Trophoblast cell (in vitro differentiated cells and primary cell): Measurements from ENCODE around the gene UBE2E2.

ENCODE experiments used
- DNase-seq, 2 donors: peaks; one replicate each; pipeline ENCODE4 v3.0.0-alpha.2; 2016
- H2AFZ ChIP-seq: 2 replicates; pipeline ENCODE4 v1.6.1; 2013; ENCODE audit warnings: low read length, moderate library complexity, mild to moderate bottlenecking; ENCODE audit not compliant: insufficient read depth, poor library complexity
- H2AK5ac ChIP-seq: 2 replicates; pipeline ENCODE4 v1.6.1; 2013; ENCODE audit warnings: mild to moderate bottlenecking, low read length
- H2BK120ac ChIP-seq: 2 replicates; pipeline ENCODE4 v1.6.1; 2013; ENCODE audit warnings: low read length, mild to moderate bottlenecking, moderate library complexity; ENCODE audit not compliant: insufficient read depth, poor library complexity
- H2BK12ac ChIP-seq: 2 replicates; pipeline ENCODE4 v1.6.1; 2013; ENCODE audit warnings: mild to moderate bottlenecking, low read length, moderate library complexity
- H2BK5ac ChIP-seq: 2 replicates; pipeline ENCODE4 v1.6.1; 2013; ENCODE audit warnings: low read length, low read depth, moderate library complexity, mild to moderate bottlenecking; ENCODE audit not compliant: poor library complexity
- H3K14ac ChIP-seq: 2 replicates; pipeline ENCODE4 v1.6.1; 2013; ENCODE audit warnings: mild to moderate bottlenecking, low read length
- H3K18ac ChIP-seq: 2 replicates; pipeline ENCODE4 v1.6.1; 2013; ENCODE audit warnings: mild to moderate bottlenecking, low read length
- H3K23ac ChIP-seq: 2 replicates; pipeline ENCODE4 v1.6.1; 2013; ENCODE audit warnings: low read length
- H3K27ac ChIP-seq: 2 replicates; pipeline ENCODE4 v1.5.1; 2013; ENCODE audit warnings: low read depth, mild to moderate bottlenecking, inconsistent platforms, low read length, moderate library complexity
- H3K27me3 ChIP-seq: 2 replicates; pipeline ENCODE4 v1.6.1; 2013; ENCODE audit warnings: inconsistent platforms, mild to moderate bottlenecking, low read length, moderate library complexity; ENCODE audit not compliant: insufficient read depth
- H3K36me3 ChIP-seq, 2 experiments: 1 replicate in 1 of 2; 2 replicates in 1 of 2; pipeline ENCODE4 v1.6.1; 2013; ENCODE audit warnings: low read length in 2 of 2, mild to moderate bottlenecking in 2 of 2, moderate library complexity in 1 of 2; ENCODE audit not compliant: insufficient read depth in 2 of 2, control insufficient read depth in 1 of 2
- H3K4ac ChIP-seq: 2 replicates; pipeline ENCODE4 v1.6.1; 2013; ENCODE audit warnings: low read depth, mild to moderate bottlenecking, low read length, moderate library complexity
- H3K4me1 ChIP-seq, 2 experiments: 1 replicate in 1 of 2; 2 replicates in 1 of 2; pipeline ENCODE4 v1.6.1; 2013; ENCODE audit warnings: low read length in 2 of 2, mild to moderate bottlenecking in 2 of 2, moderate library complexity in 1 of 2; ENCODE audit not compliant: insufficient read depth in 2 of 2, control insufficient read depth in 1 of 2
- H3K4me2 ChIP-seq: 2 replicates; pipeline ENCODE4 v1.6.1; 2013; ENCODE audit warnings: inconsistent platforms, mild to moderate bottlenecking, low read length, moderate library complexity
- H3K4me3 ChIP-seq: 2 replicates; pipeline ENCODE4 v1.5.1; 2013; ENCODE audit warnings: mild to moderate bottlenecking, low read depth, low read length, inconsistent platforms
- H3K79me1 ChIP-seq: one replicate; pipeline ENCODE4 v1.6.1; 2013; ENCODE audit warnings: low read length
- H3K79me2 ChIP-seq: 2 replicates; pipeline ENCODE4 v1.6.1; 2013; ENCODE audit warnings: low read length, mild to moderate bottlenecking; ENCODE audit not compliant: control insufficient read depth, insufficient read depth, poor library complexity
- H3K9ac ChIP-seq: 2 replicates; pipeline ENCODE4 v1.6.1; 2013; ENCODE audit warnings: mild to moderate bottlenecking, low read length
- H3K9me3 ChIP-seq: 2 replicates; pipeline ENCODE4 v1.6.1; 2013; ENCODE audit warnings: low read depth, mild to moderate bottlenecking, control low read depth, inconsistent platforms, low read length; ENCODE audit not compliant: insufficient read depth
- H4K12ac ChIP-seq: 2 replicates; pipeline ENCODE4 v1.6.1; 2013; ENCODE audit warnings: low read depth, mild to moderate bottlenecking, low read length, moderate library complexity
- H4K8ac ChIP-seq: 2 replicates; pipeline ENCODE4 v1.6.1; 2013; ENCODE audit warnings: low read depth, mild to moderate bottlenecking, low read length, moderate library complexity
- H4K91ac ChIP-seq: one replicate; pipeline ENCODE4 v1.6.1; 2013; ENCODE audit warnings: low read depth, mild to moderate bottlenecking, low read length, moderate library complexity
- WGBS: extraction: QIAGEN DNeasy Blood & Tissue Kit; methylation state at CpG from one replicate; pipeline ENCODE4 v1.1.7; 2013; ENCODE audit warnings: missing lambda C conversion rate; ENCODE audit not compliant: insufficient read length, insufficient coverage; ENCODE audit errors: extremely low coverage; 5-methylcytosine and 5-hydroxymethylcytosine counted together

Gene UBE2E2

DNA sequence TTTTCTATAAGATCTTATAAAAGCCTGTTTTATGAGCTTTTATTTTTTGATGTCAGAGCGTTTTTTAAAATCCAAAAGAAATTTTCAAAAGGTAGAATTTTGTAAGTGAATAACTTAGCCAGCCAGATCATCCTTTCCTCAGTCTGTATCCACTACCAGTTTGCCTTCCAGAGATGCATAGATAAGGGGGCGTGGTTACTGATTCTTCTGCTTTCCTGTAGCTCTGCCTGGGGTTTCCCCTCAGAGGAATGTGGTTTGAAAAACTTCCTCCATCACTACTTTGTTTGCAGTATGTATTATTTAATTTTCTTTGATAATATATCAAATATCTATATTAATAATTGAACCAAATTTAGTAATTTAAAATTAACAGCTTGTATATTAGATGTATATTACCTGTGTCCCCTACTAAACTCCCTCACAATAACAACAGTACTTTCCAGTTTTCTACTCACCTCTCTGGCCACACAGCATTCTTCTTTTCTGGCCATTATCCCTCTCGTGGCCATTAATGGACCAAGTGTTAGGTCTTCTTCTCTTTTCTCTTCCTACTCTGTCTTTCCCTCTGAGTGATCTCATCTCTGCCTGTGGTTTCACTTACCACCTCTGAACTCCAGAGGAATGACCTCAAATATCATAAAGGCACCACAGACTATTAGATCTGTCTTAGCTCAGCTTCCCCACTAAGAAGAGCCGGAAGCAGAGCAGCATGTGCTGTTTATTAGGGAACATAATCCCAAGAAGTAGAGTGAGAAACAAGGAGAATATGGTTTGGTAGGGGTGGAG is 239.7 kb downstream of the UBE2E2 start:
- no peak overlapping the region for H4K12ac ChIP-seq
- WGBS = no CpG with 5 or more reads among the region's 4 CpGs
- no peaks in the 10 kb centered on the region for H3K36me3 ChIP-seq
- no peak overlapping the region for H2BK5ac ChIP-seq
- no peak overlapping the region for H3K23ac ChIP-seq
- no peaks in the 10 kb centered on the region for H3K79me1 ChIP-seq
- no peak overlapping the region for H3K9ac ChIP-seq
- H2AFZ ChIP-seq = no peak overlapping the region
- no peak overlapping the region for H2BK12ac ChIP-seq
- no peak overlapping the region for H2BK120ac ChIP-seq
- no peak overlapping the region for H4K8ac ChIP-seq
- H3K9me3 ChIP-seq = no peaks in the 10 kb centered on the region
- H3K4me1 ChIP-seq = no peaks in the 10 kb centered on the region
- no peaks in the 10 kb centered on the region for H3K79me2 ChIP-seq
- no peak overlapping the region for H3K18ac ChIP-seq
- H3K14ac ChIP-seq = no peak overlapping the region
- no peak overlapping the region for H4K91ac ChIP-seq
- H3K4ac ChIP-seq = no peak overlapping the region
- H3K4me2 ChIP-seq = no peak overlapping the region
- no peak overlapping the region for H3K4me3 ChIP-seq
- peak in 1 of 2 donors; percentile 37 for DNase-seq
- no peaks in the 10 kb centered on the region for H3K27me3 ChIP-seq
- no peak overlapping the region for H2AK5ac ChIP-seq
- H3K27ac ChIP-seq = no peak overlapping the region

DNA sequence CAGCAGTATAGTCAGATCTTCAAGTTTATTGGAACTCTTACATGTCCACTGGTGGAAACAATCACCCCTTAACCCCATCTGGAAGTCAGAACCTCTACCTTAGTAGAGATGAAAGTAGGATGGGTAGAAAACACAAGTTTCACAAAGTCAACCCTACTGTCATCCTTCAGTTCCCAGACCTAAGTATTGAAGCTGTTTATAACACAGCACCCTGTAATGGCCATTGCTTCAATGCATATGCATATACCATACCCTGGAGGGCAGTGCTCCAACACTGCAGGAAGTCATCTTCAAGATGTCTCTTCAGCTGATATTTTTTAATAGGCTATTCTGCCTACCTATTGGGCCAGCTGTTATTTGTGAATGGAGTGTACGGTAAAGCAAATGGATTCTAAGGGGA is 241.3 kb downstream of the UBE2E2 start:
- Histone ChIP-seq H2AFZ (no peak overlapping the region), H3K4me1 (no peaks in the 10 kb centered on the region), H3K18ac (no peak overlapping the region), H4K12ac (no peak overlapping the region), H3K79me1 (no peaks in the 10 kb centered on the region), H2BK120ac (no peak overlapping the region), H3K4ac (no peak overlapping the region), H2BK5ac (no peak overlapping the region), H3K4me2 (no peak overlapping the region), H4K8ac (no peak overlapping the region), H2AK5ac (no peak overlapping the region), H3K14ac (no peak overlapping the region), H3K4me3 (no peak overlapping the region), H3K9me3 (no peaks in the 10 kb centered on the region), H3K79me2 (no peaks in the 10 kb centered on the region), H3K27ac (no peak overlapping the region), H3K23ac (no peak overlapping the region), H3K27me3 (no peaks in the 10 kb centered on the region), H3K9ac (no peak overlapping the region), H3K36me3 (no peaks in the 10 kb centered on the region), H2BK12ac (no peak overlapping the region), H4K91ac (no peak overlapping the region)
- no peak for DNase-seq
- no CpG with 5 or more reads among the region's 1 CpG for WGBS

DNA sequence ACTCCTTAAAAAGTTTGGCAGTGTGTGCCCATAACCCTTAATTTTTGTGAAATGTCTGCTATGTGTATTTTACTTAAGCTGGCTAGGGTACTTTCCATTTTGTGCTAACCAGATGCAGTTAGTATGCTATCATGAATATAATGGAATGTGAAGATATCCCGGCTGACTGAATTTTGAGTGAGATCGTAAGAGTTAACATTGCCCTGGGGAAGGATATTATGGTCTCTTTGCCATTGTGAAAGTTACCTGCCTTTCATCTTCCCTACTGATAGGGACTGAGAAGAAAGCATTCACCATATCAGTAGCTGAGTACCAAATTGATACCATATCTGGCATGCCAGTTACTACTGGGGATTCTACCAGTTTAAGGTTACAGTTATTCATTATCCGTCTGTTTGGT is 243.2 kb downstream of the UBE2E2 start:
- H3K36me3 ChIP-seq = no peaks in the 10 kb centered on the region
- H3K23ac ChIP-seq = no peak overlapping the region
- no peak overlapping the region for H3K14ac ChIP-seq
- H4K91ac ChIP-seq = no peak overlapping the region
- H3K27me3 ChIP-seq = no peaks in the 10 kb centered on the region
- H3K79me1 ChIP-seq = no peaks in the 10 kb centered on the region
- no peak overlapping the region for H3K18ac ChIP-seq
- no peak overlapping the region for H4K12ac ChIP-seq
- H2BK120ac ChIP-seq = no peak overlapping the region
- H3K79me2 ChIP-seq = no peaks in the 10 kb centered on the region
- H3K4me1 ChIP-seq = no peaks in the 10 kb centered on the region
- H4K8ac ChIP-seq = no peak overlapping the region
- H3K4ac ChIP-seq = no peak overlapping the region
- no CpG with 5 or more reads among the region's 3 CpGs for WGBS
- H3K9me3 ChIP-seq = no peaks in the 10 kb centered on the region
- no peak overlapping the region for H3K27ac ChIP-seq
- peak; percentile 8 to 53 for DNase-seq
- H2AK5ac ChIP-seq = no peak overlapping the region
- H2BK5ac ChIP-seq = no peak overlapping the region
- no peak overlapping the region for H3K4me3 ChIP-seq
- no peak overlapping the region for H2BK12ac ChIP-seq
- no peak overlapping the region for H3K9ac ChIP-seq
- no peak overlapping the region for H3K4me2 ChIP-seq
- no peak overlapping the region for H2AFZ ChIP-seq

DNA sequence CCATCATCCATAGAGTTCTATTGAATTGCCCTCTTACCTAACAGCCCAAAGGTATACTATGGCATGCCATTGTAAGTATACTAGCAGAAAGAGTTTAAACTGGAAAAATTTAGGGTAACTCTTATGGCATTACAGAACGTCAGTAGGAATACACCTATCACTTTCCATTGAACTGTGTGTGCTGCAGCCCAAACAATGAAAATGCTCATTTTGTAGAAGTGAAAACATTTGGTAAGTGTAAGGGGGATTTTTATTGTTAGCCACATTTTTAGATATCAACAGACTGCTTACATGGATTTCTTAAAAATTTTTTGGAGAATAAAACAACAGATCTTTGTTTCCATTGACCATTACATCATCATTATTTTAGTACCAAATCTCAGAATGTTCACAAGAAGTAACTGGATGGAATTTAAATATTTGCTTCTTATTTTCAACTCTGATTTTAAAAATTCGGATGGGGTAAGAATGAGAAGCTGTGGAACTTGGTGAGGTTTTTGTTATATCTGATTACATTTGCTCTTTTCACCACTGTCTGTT is 245.9 kb downstream of the UBE2E2 start:
- Histone ChIP-seq H4K12ac (no peak overlapping the region), H2BK5ac (no peak overlapping the region), H3K14ac (no peak overlapping the region), H2AK5ac (no peak overlapping the region), H3K4me1 (no peaks in the 10 kb centered on the region), H3K4me3 (no peak overlapping the region), H3K9me3 (no peaks in the 10 kb centered on the region), H3K79me2 (no peaks in the 10 kb centered on the region), H3K18ac (no peak overlapping the region), H3K79me1 (no peaks in the 10 kb centered on the region), H2BK120ac (no peak overlapping the region), H3K27ac (no peak overlapping the region), H3K4ac (no peak overlapping the region), H2AFZ (no peak overlapping the region), H3K9ac (no peak overlapping the region), H3K4me2 (no peak overlapping the region), H3K27me3 (no peaks in the 10 kb centered on the region), H4K91ac (no peak overlapping the region), H3K36me3 (no peaks in the 10 kb centered on the region), H3K23ac (no peak overlapping the region), H4K8ac (no peak overlapping the region), H2BK12ac (no peak overlapping the region)
- WGBS = no CpG with 5 or more reads among the region's 2 CpGs
- no peak for DNase-seq
